WTC11 (cell line): ENCODE data around the gene CD6. TPM values are rescaled to one million over a fixed set of nuclear protein-coding genes. Genes with fewer than 3 reads are reported as not detected.

Experiments
- ATAC-seq: fragments of 200-7000 bp; cut with Tn5 transposase; 2 replicates; pipeline ENCODE4 v1.10.0; 2021; ENCODE audit warnings: mild to moderate bottlenecking, moderate library complexity
- CTCF ChIA-PET: fragments of 300-600 bp; sonication (Branson Sonifier 250); formaldehyde crosslinking; loops from one replicate; lab custom pipeline; 2021; ENCODE audit warnings: antibody characterized with exemption; lab: Charles Lee
- POLR2A ChIA-PET: fragments of 350-600 bp; sonication (Branson Sonifier 250); formaldehyde crosslinking; loops from one replicate; lab custom pipeline; 2021; ENCODE audit warnings: antibody characterized with exemption; lab: Charles Lee
- DNase-seq: peaks from one replicate; pipeline ENCODE4 v3.0.0; 2021; ENCODE audit warnings: low spot score
- H3K27ac Mint-ChIP-seq: 2 replicates; pipeline ENCODE4 v1.8.0; 2021; ENCODE audit warnings: mixed read lengths
- H3K27me3 Mint-ChIP-seq: 2 replicates; pipeline ENCODE4 v1.8.0; 2021; ENCODE audit warnings: low read depth, mild to moderate bottlenecking, moderate library complexity, mixed read lengths
- H3K36me3 Mint-ChIP-seq: 2 replicates; pipeline ENCODE4 v1.8.0; 2021; ENCODE audit warnings: mixed read lengths
- H3K4me1 Mint-ChIP-seq: 2 replicates; pipeline ENCODE4 v1.8.0; 2022; ENCODE audit warnings: mixed read lengths
- H3K4me3 Mint-ChIP-seq: 2 replicates; pipeline ENCODE4 v1.8.0; 2021; ENCODE audit warnings: mild to moderate bottlenecking, moderate library complexity, mixed read lengths
- H3K9me3 Mint-ChIP-seq: 2 replicates; pipeline ENCODE4 v1.8.0; 2021; ENCODE audit warnings: mixed read lengths
- ELF4 ChIP-seq: sonication (generic); formaldehyde crosslinking; IDR thresholded peaks from 2 replicates; pipeline ENCODE4 v1.8.1; 2022; ENCODE audit warnings: low read depth, mild to moderate bottlenecking, moderate library complexity, missing genetic modification reagents
- KAT7 ChIP-seq: sonication (generic); formaldehyde crosslinking; IDR thresholded peaks from 2 replicates; pipeline ENCODE4 v1.8.1; 2023; ENCODE audit warnings: missing genetic modification reagents, mild to moderate bottlenecking, borderline replicate concordance
- NFATC4 ChIP-seq: fragments of 250-450 bp; sonication (Bioruptor Pico); IDR thresholded peaks from 2 replicates; pipeline ENCODE4 v1.9.0; 2021; ENCODE audit warnings: mild to moderate bottlenecking
- NFYB ChIP-seq: sonication (generic); formaldehyde crosslinking; conservative IDR thresholded peaks from 2 replicates; pipeline ENCODE4 v1.8.0; 2022; ENCODE audit warnings: low read depth, missing genetic modification reagents
- RORB ChIP-seq: fragments of 250-450 bp; sonication (Bioruptor Pico); IDR thresholded peaks from 2 replicates; pipeline ENCODE4 v1.9.0; 2021; ENCODE audit warnings: mild to moderate bottlenecking
- SP1 ChIP-seq: sonication (generic); formaldehyde crosslinking; conservative IDR thresholded peaks from 2 replicates; pipeline ENCODE4 v1.8.1; 2022; ENCODE audit warnings: missing genetic modification reagents
- ZBTB21 ChIP-seq: sonication (generic); formaldehyde crosslinking; IDR thresholded peaks from 2 replicates; pipeline ENCODE4 v1.8.1; 2023; ENCODE audit warnings: mild to moderate bottlenecking, missing genetic modification reagents, borderline replicate concordance
- ZNF317 ChIP-seq: sonication (generic); formaldehyde crosslinking; IDR thresholded peaks from 2 replicates; pipeline ENCODE4 v1.8.1; 2023; ENCODE audit warnings: low read depth, mild to moderate bottlenecking, moderate library complexity, missing genetic modification reagents, borderline replicate concordance
- ZNF416 ChIP-seq: fragments of 250-450 bp; sonication (Bioruptor Pico); IDR thresholded peaks from 2 replicates; pipeline ENCODE4 v1.9.0; 2021; ENCODE audit warnings: mild to moderate bottlenecking, inconsistent platforms
- total RNA-seq: library from RNA; stranded (reverse); gene quantifications from 3 replicates; pipeline ENCODE4 v1.2.3, GENCODE V29; 2021
- TF ChIP-seq, protein P1 (sequence below): fragments of 250-450 bp; sonication (Bioruptor Pico); IDR thresholded peaks from 2 replicates; pipeline ENCODE4 v1.9.0; 2021; ENCODE audit warnings: moderate library complexity, mild to moderate bottlenecking, inconsistent platforms, borderline replicate concordance
- TF ChIP-seq, protein P2 (sequence below): sonication (generic); formaldehyde crosslinking; conservative IDR thresholded peaks from 2 replicates; pipeline ENCODE4 v1.8.1; 2022; ENCODE audit warnings: mild to moderate bottlenecking, missing genetic modification reagents
- TF ChIP-seq, protein P3 (sequence below): sonication (generic); formaldehyde crosslinking; IDR thresholded peaks from 2 replicates; pipeline ENCODE4 v1.8.1; 2022; ENCODE audit warnings: missing genetic modification reagents, borderline replicate concordance
- TF ChIP-seq, protein P4 (sequence below): sonication (generic); formaldehyde crosslinking; IDR thresholded peaks from 2 replicates; pipeline ENCODE4 v1.8.0; 2022; ENCODE audit warnings: mild to moderate bottlenecking, missing genetic modification reagents
- TF ChIP-seq, protein P5 (sequence below): fragments of 250-450 bp; sonication (Bioruptor Pico); conservative IDR thresholded peaks from 2 replicates; pipeline ENCODE4 v1.9.0; 2021; ENCODE audit warnings: mild to moderate bottlenecking
- TF ChIP-seq, protein P6 (sequence below): fragments of 250-450 bp; sonication (Bioruptor Pico); IDR thresholded peaks from 2 replicates; pipeline ENCODE4 v1.8.0; 2021; ENCODE audit warnings: mild to moderate bottlenecking
- TF ChIP-seq, protein P7 (sequence below): fragments of 250-450 bp; sonication (Bioruptor Pico); IDR thresholded peaks from 2 replicates; pipeline ENCODE4 v1.9.0; 2021; ENCODE audit warnings: mild to moderate bottlenecking
- TF ChIP-seq, protein P8 (sequence below): sonication (generic); formaldehyde crosslinking; IDR thresholded peaks from 2 replicates; pipeline ENCODE4 v1.8.0; 2022; ENCODE audit warnings: missing genetic modification reagents
- TF ChIP-seq, protein P9 (sequence below): sonication (generic); formaldehyde crosslinking; IDR thresholded peaks from 2 replicates; pipeline ENCODE4 v1.8.1; 2022; ENCODE audit warnings: low read depth, mild to moderate bottlenecking, moderate library complexity, missing genetic modification reagents, borderline replicate concordance
- TF ChIP-seq, protein P10 (sequence below): sonication (generic); formaldehyde crosslinking; IDR thresholded peaks from 2 replicates; pipeline ENCODE4 v1.8.1; 2023; ENCODE audit warnings: mild to moderate bottlenecking, missing genetic modification reagents

Gene CD6
- total RNA-seq, 1 experiment from 2014 or later = 1.0 TPM

DNA sequence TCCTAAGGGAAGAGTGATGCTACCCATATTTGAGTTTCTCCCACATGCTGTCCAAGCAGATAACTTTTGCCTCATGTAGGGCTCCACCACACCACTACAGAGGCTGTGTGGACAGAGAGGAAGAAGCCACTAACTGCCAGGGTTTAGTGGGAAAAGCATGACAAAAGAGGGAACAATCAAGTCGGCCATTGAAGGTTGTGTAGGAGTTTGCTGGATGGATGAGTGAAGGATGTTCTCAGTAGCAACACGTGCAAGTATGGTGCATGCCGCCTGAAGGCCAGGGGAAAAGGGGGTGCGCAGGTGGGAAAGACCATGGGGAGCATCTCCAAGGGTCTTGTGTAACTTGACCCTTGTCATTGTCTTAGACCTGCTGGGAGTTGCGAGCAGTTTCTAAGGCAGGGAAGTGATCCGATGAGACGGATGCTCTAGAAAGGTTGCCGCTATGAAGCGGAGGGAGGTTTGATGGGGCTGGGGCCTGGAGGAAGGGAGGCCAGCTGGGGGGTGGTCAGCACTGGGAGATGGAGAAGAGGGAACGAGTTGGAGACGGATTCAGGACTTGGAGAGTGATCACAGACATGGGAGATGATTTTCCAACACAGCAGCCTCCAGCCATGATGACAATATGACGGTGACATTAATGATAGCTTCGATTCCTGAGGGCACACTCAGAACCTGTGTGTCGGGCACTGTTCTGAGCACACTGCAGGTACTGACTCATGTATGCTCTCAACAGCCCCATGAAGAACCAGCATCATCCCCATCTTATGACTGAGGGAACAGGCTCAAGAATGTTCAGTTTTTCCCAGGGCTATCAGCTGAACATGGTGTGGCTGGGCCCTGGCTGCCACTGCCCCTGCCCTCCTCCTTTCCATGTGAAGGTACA, 53.7 kb downstream of the CD6 start:
- Mint-ChIP-seq H3K4me3 (no peak overlapping the region), H3K36me3 (no peaks in the 10 kb centered on the region), H3K27me3 (peaks cover 24% of the 10 kb centered on the region), H3K4me1 (peaks cover 33% of the 10 kb centered on the region), H3K27ac (no peak overlapping the region), H3K9me3 (no peaks in the 10 kb centered on the region)
- ChIA-PET POLR2A (no interaction called here), CTCF (no interaction called here)
- ATAC-seq = no peak
- no peak for DNase-seq
- TF ChIP-seq, protein P1, sequence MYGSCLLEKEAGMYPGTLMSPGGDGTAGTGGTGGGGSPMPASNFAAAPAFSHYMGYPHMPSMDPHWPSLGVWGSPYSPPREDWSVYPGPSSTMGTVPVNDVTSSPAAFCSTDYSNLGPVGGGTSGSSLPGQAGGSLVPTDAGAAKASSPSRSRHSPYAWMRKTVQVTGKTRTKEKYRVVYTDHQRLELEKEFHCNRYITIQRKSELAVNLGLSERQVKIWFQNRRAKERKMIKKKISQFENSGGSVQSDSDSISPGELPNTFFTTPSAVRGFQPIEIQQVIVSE (CRISPR knock-in tag) = no peak
- no peak for TF ChIP-seq SP1 (CRISPR knock-in tag)
- no peak for TF ChIP-seq NFYB (CRISPR knock-in tag)
- TF ChIP-seq ZBTB21 (CRISPR knock-in tag) = no peak
- no peak for TF ChIP-seq ZNF317 (CRISPR knock-in tag)
- TF ChIP-seq, protein P2, sequence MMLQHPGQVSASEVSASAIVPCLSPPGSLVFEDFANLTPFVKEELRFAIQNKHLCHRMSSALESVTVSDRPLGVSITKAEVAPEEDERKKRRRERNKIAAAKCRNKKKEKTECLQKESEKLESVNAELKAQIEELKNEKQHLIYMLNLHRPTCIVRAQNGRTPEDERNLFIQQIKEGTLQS (CRISPR knock-in tag) = no peak
- TF ChIP-seq, protein P3, sequence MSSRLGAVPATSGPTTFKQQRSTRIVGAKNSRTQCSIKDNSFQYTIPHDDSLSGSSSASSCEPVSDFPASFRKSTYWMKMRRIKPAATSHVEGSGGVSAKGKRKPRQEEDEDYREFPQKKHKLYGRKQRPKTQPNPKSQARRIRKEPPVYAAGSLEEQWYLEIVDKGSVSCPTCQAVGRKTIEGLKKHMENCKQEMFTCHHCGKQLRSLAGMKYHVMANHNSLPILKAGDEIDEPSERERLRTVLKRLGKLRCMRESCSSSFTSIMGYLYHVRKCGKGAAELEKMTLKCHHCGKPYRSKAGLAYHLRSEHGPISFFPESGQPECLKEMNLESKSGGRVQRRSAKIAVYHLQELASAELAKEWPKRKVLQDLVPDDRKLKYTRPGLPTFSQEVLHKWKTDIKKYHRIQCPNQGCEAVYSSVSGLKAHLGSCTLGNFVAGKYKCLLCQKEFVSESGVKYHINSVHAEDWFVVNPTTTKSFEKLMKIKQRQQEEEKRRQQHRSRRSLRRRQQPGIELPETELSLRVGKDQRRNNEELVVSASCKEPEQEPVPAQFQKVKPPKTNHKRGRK (CRISPR knock-in tag) = no peak
- no peak for TF ChIP-seq RORB (CRISPR knock-in tag)
- TF ChIP-seq KAT7 = no peak
- no peak for TF ChIP-seq ZNF416 (CRISPR knock-in tag)
- TF ChIP-seq, protein P4, sequence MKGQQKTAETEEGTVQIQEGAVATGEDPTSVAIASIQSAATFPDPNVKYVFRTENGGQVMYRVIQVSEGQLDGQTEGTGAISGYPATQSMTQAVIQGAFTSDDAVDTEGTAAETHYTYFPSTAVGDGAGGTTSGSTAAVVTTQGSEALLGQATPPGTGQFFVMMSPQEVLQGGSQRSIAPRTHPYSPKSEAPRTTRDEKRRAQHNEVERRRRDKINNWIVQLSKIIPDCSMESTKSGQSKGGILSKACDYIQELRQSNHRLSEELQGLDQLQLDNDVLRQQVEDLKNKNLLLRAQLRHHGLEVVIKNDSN (CRISPR knock-in tag) = no peak
- TF ChIP-seq, protein P5, sequence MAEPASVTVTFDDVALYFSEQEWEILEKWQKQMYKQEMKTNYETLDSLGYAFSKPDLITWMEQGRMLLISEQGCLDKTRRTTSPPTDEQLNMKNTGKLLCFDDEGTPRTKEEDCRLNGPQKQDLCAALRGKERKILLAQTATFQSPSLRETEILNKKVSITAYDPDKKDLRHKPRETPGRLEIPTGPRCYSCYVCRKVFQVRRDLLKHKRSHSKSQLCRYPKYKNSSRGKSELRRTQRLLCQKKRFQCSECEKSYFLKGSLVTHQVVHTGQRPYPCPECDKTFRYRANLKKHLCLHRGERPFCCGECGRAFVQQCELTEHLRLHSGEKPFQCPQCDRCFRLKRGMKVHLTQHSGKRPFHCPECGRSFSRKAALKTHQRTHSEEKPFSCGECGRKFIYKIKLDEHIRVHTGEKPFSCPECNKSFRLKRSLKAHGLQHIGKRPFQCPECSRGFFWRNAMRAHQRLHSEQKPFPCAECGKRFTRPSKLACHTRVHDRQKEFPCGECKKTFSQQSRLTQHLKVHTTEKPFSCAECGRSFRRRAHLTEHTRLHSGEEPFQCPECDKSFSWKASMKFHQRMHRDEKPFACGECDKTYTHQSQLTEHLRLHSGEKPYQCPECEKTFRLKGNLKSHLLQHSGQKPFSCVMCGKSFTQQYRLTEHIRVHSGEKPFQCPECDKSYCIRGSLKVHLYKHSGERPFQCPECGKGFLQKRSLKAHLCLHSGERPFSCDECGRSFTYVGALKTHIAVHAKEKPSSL (CRISPR knock-in tag) = no peak
- TF ChIP-seq, protein P6, sequence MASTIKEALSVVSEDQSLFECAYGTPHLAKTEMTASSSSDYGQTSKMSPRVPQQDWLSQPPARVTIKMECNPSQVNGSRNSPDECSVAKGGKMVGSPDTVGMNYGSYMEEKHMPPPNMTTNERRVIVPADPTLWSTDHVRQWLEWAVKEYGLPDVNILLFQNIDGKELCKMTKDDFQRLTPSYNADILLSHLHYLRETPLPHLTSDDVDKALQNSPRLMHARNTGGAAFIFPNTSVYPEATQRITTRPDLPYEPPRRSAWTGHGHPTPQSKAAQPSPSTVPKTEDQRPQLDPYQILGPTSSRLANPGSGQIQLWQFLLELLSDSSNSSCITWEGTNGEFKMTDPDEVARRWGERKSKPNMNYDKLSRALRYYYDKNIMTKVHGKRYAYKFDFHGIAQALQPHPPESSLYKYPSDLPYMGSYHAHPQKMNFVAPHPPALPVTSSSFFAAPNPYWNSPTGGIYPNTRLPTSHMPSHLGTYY (CRISPR knock-in tag) = no peak
- TF ChIP-seq, protein P7, sequence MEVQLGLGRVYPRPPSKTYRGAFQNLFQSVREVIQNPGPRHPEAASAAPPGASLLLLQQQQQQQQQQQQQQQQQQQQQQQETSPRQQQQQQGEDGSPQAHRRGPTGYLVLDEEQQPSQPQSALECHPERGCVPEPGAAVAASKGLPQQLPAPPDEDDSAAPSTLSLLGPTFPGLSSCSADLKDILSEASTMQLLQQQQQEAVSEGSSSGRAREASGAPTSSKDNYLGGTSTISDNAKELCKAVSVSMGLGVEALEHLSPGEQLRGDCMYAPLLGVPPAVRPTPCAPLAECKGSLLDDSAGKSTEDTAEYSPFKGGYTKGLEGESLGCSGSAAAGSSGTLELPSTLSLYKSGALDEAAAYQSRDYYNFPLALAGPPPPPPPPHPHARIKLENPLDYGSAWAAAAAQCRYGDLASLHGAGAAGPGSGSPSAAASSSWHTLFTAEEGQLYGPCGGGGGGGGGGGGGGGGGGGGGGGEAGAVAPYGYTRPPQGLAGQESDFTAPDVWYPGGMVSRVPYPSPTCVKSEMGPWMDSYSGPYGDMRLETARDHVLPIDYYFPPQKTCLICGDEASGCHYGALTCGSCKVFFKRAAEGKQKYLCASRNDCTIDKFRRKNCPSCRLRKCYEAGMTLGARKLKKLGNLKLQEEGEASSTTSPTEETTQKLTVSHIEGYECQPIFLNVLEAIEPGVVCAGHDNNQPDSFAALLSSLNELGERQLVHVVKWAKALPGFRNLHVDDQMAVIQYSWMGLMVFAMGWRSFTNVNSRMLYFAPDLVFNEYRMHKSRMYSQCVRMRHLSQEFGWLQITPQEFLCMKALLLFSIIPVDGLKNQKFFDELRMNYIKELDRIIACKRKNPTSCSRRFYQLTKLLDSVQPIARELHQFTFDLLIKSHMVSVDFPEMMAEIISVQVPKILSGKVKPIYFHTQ (CRISPR knock-in tag) = no peak
- TF ChIP-seq, protein P8, sequence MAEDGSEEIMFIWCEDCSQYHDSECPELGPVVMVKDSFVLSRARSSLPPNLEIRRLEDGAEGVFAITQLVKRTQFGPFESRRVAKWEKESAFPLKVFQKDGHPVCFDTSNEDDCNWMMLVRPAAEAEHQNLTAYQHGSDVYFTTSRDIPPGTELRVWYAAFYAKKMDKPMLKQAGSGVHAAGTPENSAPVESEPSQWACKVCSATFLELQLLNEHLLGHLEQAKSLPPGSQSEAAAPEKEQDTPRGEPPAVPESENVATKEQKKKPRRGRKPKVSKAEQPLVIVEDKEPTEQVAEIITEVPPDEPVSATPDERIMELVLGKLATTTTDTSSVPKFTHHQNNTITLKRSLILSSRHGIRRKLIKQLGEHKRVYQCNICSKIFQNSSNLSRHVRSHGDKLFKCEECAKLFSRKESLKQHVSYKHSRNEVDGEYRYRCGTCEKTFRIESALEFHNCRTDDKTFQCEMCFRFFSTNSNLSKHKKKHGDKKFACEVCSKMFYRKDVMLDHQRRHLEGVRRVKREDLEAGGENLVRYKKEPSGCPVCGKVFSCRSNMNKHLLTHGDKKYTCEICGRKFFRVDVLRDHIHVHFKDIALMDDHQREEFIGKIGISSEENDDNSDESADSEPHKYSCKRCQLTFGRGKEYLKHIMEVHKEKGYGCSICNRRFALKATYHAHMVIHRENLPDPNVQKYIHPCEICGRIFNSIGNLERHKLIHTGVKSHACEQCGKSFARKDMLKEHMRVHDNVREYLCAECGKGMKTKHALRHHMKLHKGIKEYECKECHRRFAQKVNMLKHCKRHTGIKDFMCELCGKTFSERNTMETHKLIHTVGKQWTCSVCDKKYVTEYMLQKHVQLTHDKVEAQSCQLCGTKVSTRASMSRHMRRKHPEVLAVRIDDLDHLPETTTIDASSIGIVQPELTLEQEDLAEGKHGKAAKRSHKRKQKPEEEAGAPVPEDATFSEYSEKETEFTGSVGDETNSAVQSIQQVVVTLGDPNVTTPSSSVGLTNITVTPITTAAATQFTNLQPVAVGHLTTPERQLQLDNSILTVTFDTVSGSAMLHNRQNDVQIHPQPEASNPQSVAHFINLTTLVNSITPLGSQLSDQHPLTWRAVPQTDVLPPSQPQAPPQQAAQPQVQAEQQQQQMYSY (CRISPR knock-in tag) = no peak
- no peak for TF ChIP-seq NFATC4 (CRISPR knock-in tag)
- TF ChIP-seq ELF4 (CRISPR knock-in tag) = no peak
- TF ChIP-seq, protein P9, sequence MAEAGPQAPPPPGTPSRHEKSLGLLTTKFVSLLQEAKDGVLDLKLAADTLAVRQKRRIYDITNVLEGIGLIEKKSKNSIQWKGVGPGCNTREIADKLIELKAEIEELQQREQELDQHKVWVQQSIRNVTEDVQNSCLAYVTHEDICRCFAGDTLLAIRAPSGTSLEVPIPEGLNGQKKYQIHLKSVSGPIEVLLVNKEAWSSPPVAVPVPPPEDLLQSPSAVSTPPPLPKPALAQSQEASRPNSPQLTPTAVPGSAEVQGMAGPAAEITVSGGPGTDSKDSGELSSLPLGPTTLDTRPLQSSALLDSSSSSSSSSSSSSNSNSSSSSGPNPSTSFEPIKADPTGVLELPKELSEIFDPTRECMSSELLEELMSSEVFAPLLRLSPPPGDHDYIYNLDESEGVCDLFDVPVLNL (CRISPR knock-in tag) = no peak
- TF ChIP-seq, protein P10, sequence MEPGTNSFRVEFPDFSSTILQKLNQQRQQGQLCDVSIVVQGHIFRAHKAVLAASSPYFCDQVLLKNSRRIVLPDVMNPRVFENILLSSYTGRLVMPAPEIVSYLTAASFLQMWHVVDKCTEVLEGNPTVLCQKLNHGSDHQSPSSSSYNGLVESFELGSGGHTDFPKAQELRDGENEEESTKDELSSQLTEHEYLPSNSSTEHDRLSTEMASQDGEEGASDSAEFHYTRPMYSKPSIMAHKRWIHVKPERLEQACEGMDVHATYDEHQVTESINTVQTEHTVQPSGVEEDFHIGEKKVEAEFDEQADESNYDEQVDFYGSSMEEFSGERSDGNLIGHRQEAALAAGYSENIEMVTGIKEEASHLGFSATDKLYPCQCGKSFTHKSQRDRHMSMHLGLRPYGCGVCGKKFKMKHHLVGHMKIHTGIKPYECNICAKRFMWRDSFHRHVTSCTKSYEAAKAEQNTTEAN (CRISPR knock-in tag) = no peak
